ENCODE results near the gene PIP5K1A. TPM values are rescaled to one million over a fixed set of nuclear protein-coding genes. Genes with fewer than 3 reads are reported as not detected.

PIP5K1A gene
- total and polyA plus RNA-seq, 8 donors = 8.4 to 156 (median 58.1) TPM

DNA sequence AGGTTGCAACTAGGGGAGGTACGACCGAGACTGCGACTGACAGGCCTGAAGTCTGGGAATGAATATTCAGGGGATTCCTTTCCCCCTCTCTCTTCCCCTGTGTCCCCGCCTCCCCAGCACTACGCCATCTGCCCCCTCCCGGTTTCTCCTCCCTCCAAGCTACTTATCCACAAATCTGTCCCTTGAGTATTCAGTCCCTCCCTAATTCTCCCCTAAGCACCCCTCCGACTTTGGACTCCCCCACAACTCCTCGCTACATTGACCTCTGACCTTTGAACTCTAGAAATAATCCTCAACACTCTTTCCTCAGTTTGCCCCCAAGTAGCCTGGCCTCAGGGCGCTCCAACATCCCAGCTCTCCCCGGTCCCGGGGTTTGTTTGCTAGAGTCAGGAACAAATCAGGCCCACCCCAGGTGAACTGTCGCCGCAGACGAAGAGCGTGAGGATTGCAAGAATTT is 33.0 kb upstream of the PIP5K1A start:
- H3K36me3 ChIP-seq = peaks cover 26 to 52% (median 51%) of the 10 kb centered on the region in 4 donors
- peak in 1 of 2 donors; percentile 78 for DNase-seq
- no peaks in the 10 kb centered on the region for H3K9me3 ChIP-seq
- intact Hi-C loops (cut with DNase I; ENCODE audit: low total_unique reads) = no loop called here
- H3K4me3 ChIP-seq = peak overlapping the region; percentile 60 to 85 (median 76)
- no peak for TF ChIP-seq EP300 (IDR thresholded peaks at IDR 0.05)
- TF ChIP-seq POLR2AphosphoS5 (IDR thresholded peaks at IDR 0.05) = no peak
- no peak for TF ChIP-seq POLR2A (IDR thresholded peaks at IDR 0.05)
- TF ChIP-seq, protein P1, sequence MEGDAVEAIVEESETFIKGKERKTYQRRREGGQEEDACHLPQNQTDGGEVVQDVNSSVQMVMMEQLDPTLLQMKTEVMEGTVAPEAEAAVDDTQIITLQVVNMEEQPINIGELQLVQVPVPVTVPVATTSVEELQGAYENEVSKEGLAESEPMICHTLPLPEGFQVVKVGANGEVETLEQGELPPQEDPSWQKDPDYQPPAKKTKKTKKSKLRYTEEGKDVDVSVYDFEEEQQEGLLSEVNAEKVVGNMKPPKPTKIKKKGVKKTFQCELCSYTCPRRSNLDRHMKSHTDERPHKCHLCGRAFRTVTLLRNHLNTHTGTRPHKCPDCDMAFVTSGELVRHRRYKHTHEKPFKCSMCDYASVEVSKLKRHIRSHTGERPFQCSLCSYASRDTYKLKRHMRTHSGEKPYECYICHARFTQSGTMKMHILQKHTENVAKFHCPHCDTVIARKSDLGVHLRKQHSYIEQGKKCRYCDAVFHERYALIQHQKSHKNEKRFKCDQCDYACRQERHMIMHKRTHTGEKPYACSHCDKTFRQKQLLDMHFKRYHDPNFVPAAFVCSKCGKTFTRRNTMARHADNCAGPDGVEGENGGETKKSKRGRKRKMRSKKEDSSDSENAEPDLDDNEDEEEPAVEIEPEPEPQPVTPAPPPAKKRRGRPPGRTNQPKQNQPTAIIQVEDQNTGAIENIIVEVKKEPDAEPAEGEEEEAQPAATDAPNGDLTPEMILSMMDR (IDR thresholded peaks at IDR 0.05) = no peak
- 3 to 14% (median 5%) methylated on average over 15 of the region's 15 CpGs for WGBS, 5 donors
- peaks cover 17 to 42% (median 34%) of the 10 kb centered on the region in 4 donors for H3K4me1 ChIP-seq
- no peaks in the 10 kb centered on the region for H3K27me3 ChIP-seq
- peak overlapping the region; percentile 73 to 90 (median 88) for H3K27ac ChIP-seq

DNA sequence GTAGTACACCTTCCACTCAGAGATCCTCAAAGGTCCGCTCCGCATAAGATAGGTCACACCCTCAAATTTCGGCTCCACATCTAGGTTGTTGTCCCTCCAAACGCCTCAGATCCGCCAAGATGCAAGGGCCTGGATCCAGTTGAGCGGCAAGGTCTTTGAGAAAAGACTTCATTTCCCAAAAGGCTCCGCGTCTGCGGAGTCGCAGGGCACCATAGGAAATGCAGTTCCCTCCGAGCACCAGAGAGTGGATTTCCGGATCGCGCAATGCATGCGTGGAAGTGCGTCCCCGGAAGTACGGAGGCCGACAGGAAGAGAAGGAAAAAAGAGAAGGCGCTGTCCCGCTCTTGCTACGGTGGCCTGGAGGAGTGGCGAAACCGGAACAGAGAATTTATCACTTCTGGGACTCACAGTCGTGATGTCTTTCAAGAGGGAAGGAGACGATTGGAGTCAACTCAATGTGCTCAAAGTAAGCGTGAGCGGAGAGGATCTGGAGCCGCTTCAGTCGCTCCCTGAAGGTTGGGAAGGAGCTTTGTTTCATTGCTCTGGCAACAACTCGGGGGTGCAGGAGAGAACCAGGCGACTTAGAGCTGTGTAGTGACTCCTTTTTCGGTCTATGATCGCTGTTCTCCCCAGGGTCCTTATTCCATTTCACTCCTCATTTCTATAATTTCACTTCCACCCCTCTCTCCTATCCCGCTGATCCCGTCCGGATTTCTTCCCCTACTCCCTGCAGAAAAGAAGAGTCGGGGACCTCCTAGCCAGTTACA is 32.4 kb upstream of the PIP5K1A start, which contains the start of the genes LYSMD1 and SCNM1:
LYSMD1 (minus strand) TSS at position 165 of the 767 bp plus-strand sequence. CDS start 644 bp downstream, outside the sequence.
SCNM1 (plus strand) TSS at position 407 of the 767 bp plus-strand sequence; CDS start at position 416, 9 bp downstream.
- Histone ChIP-seq H3K36me3 (peaks cover 22 to 52% (median 51%) of the 10 kb centered on the region in 4 donors), H3K27me3 (no peaks in the 10 kb centered on the region), H3K9me3 (no peaks in the 10 kb centered on the region), H3K4me1 (peaks cover 17 to 42% (median 34%) of the 10 kb centered on the region in 4 donors), H3K4me3 (peak within 1 kb of the TSS; percentile 60 to 85 (median 76)), H3K27ac (peak within 1 kb of the TSS; percentile 73 to 90 (median 88))
- peak; percentile 98 to 99 for DNase-seq
- intact Hi-C loops (cut with DNase I; ENCODE audit: low total_unique reads) = no loop called here
- 0 to 1% (median 1%) methylated on average over 38 of the region's 38 CpGs for WGBS, 5 donors
- TF ChIP-seq, protein P1 (IDR thresholded peaks at IDR 0.05) = peak in 3 of 7 experiments; percentile 11 to 45 (median 12)
- TF ChIP-seq POLR2A (IDR thresholded peaks at IDR 0.05) (no peak), EP300 (IDR thresholded peaks at IDR 0.05) (peak; percentile 37), POLR2AphosphoS5 (IDR thresholded peaks at IDR 0.05) (peak; percentile 92 to 99 (median 97))

DNA sequence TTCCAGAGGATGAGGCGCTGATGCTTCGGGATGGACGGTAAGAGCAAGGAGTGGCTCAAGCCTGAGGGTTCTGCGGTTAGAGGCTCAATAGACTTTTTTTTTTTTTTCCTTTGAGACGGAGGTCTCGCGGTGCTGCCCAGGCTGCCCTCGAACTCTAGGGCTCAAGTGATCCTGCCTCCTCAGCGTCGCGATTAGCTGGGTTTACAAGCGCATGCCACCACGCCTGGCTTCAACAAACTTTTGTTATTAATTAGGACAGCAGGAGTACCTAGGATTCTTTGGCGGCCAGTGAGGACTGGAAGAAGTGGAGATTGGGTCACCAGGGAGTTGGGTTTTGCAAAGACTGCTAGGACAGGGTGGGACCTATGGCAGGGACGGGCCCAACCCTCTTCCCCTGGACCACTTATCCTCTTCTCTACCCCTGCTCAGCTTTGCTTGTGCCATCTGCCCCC is 31.8 kb upstream of the PIP5K1A start:
- peak overlapping the region; percentile 60 to 85 (median 76) for H3K4me3 ChIP-seq
- H3K27ac ChIP-seq = peak overlapping the region in 4 of 5 donors; percentile 82 to 90 (median 88)
- WGBS, 5 donors = 2 to 3% (median 3%) methylated on average over 15 of the region's 15 CpGs

DNA sequence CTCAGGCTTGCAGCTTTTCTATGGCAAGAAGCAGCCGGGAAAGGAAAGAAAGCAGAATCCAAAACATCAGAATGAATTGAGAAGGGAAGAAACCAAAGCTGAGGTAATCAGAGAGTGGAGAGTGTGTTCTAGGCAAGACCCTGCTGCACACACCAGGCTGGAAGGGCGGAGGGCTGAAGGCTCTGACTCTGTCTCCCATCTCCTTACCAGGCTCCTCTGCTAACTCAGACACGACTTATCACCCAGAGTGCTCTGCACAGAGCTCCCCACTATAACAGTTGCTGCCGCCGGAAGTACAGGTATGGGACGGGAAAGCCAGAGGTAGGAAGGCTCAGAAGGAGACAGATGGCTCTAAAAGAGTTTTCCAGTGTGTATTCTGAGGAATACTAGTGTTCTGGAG is 31.2 kb upstream of the PIP5K1A start:
- intact Hi-C loops (cut with DNase I; ENCODE audit: low total_unique reads) = no loop called here
- H3K27me3 ChIP-seq = no peaks in the 10 kb centered on the region
- H3K4me3 ChIP-seq = peak overlapping the region in 3 of 4 donors; percentile 60 to 85 (median 78)
- DNase-seq = no peak
- 81 to 88% (median 83%) methylated on average over 6 of the region's 6 CpGs for WGBS, 5 donors
- no peak for TF ChIP-seq POLR2AphosphoS5 (IDR thresholded peaks at IDR 0.05)
- TF ChIP-seq, protein P1 (IDR thresholded peaks at IDR 0.05) = no peak
- TF ChIP-seq POLR2A (IDR thresholded peaks at IDR 0.05) = no peak
- no peak for TF ChIP-seq EP300 (IDR thresholded peaks at IDR 0.05)
- no peaks in the 10 kb centered on the region for H3K9me3 ChIP-seq
- H3K36me3 ChIP-seq = peaks cover 15 to 47% (median 46%) of the 10 kb centered on the region in 4 donors
- peak overlapping the region in 2 of 5 donors; percentile 88 to 90 for H3K27ac ChIP-seq
- peaks cover 17 to 42% (median 34%) of the 10 kb centered on the region in 4 donors for H3K4me1 ChIP-seq

More for the DNA sequence above, 31.8 kb upstream of the PIP5K1A start:
- DNase-seq = peak in 1 of 2 donors; percentile 40
- TF ChIP-seq POLR2AphosphoS5 (IDR thresholded peaks at IDR 0.05) = no peak
- no peak for TF ChIP-seq EP300 (IDR thresholded peaks at IDR 0.05)
- TF ChIP-seq, protein P1 (IDR thresholded peaks at IDR 0.05) = no peak
- no peak for TF ChIP-seq POLR2A (IDR thresholded peaks at IDR 0.05)
- intact Hi-C loops (cut with DNase I; ENCODE audit: low total_unique reads) = no loop called here
- Histone ChIP-seq H3K36me3 (peaks cover 18 to 52% (median 51%) of the 10 kb centered on the region in 4 donors), H3K4me1 (peaks cover 17 to 42% (median 34%) of the 10 kb centered on the region in 4 donors), H3K9me3 (no peaks in the 10 kb centered on the region), H3K27me3 (no peaks in the 10 kb centered on the region)

Measured in stomach (tissue), 9 donors.